Renal cortex interstitium (tissue), 11 donors: ENCODE results near the gene OPHN1. TPM values are rescaled to one million over a fixed set of nuclear protein-coding genes. Genes with fewer than 3 reads are reported as not detected.
A peak's percentile ranks its signal among the peaks of the same experiment; 100 is the strongest.
"Not testable (repeated sequence)": the region's sequence is repeated elsewhere in the genome, so short reads cannot be mapped to it uniquely, and the experiment has no call there.

ENCODE experiments used
- DNase-seq, 11 donors: peaks; one replicate each; pipeline ENCODE4 v3.0.0-alpha.2; 2013; ENCODE audit warnings: low read depth in 9 of 11, low spot score in 4 of 11; ENCODE audit errors: extremely low read depth in 1 of 11
- polyA plus RNA-seq, 3 donors: library from polyadenylated mRNA; unstranded; fragments of 120-200 nt; gene quantifications; one replicate each; pipeline ENCODE4 v1.2.1, GENCODE V29; 2013; ENCODE audit not compliant: insufficient read length in 3 of 3

Gene OPHN1
- polyA plus RNA-seq, 3 donors = 8.8 to 11.3 (median 9.0) TPM

- DNase-seq = no peak
Measured at GRCh38 chrX:68286980-68287379, 146.3 kb downstream of the OPHN1 start.

GRCh38 chrX:68286076-68286475, 147.2 kb downstream of the OPHN1 start:
- DNase-seq = no peak

GRCh38 chrX:68284281-68284904, 148.9 kb downstream of the OPHN1 start:
- no peak for DNase-seq

GRCh38 chrX:68273887-68274286, 159.4 kb downstream of the OPHN1 start:
- DNase-seq = no peak

- DNase-seq = not testable (repeated sequence)
Measured at GRCh38 chrX:68264793-68265192, 168.5 kb downstream of the OPHN1 start.

- DNase-seq = no peak
Measured at GRCh38 chrX:68261060-68261672, 172.1 kb downstream of the OPHN1 start.

GRCh38 chrX:68256990-68257389, 176.3 kb downstream of the OPHN1 start:
- DNase-seq = no peak

- DNase-seq = no peak
Measured at GRCh38 chrX:68254738-68255645, 178.3 kb downstream of the OPHN1 start.

GRCh38 chrX:68252664-68253063, 180.6 kb downstream of the OPHN1 start:
- no peak for DNase-seq

- no peak for DNase-seq
Measured at GRCh38 chrX:68249903-68250302, 183.4 kb downstream of the OPHN1 start.

- no peak for DNase-seq
Measured at GRCh38 chrX:68249401-68249831, 183.9 kb downstream of the OPHN1 start.

GRCh38 chrX:68238568-68238967, 194.7 kb downstream of the OPHN1 start:
- no peak for DNase-seq

- DNase-seq = peak in 4 of 11 donors; percentile 0 to 18 (median 2)
Measured at GRCh38 chrX:68234171-68234910, 199.0 kb downstream of the OPHN1 start.

GRCh38 chrX:68232206-68232605, 201.1 kb downstream of the OPHN1 start:
- no peak for DNase-seq

GRCh38 chrX:68209008-68209407, 224.3 kb downstream of the OPHN1 start:
- DNase-seq = no peak

- no peak for DNase-seq
Measured at GRCh38 chrX:68204521-68205038, 228.7 kb downstream of the OPHN1 start.

GRCh38 chrX:68203646-68204045, 229.6 kb downstream of the OPHN1 start:
- DNase-seq = no peak

- no peak for DNase-seq
Measured at GRCh38 chrX:68203211-68203610, 230.1 kb downstream of the OPHN1 start.
